Stimulated activated CD8-positive, alpha-beta memory T cell treated with anti-CD3 and anti-CD28 coated beads, Interleukin-12 subunit alpha, Interleukin-12 subunit beta, amount 100 ng/mL, for 1 hour (primary cell): ENCODE results near the gene FOXN3.

ENCODE experiments used
- DNase-seq: peaks from one replicate; pipeline ENCODE4 v3.0.0-alpha.2; 2020; ENCODE audit warnings: low read depth

Gene FOXN3

DNA sequence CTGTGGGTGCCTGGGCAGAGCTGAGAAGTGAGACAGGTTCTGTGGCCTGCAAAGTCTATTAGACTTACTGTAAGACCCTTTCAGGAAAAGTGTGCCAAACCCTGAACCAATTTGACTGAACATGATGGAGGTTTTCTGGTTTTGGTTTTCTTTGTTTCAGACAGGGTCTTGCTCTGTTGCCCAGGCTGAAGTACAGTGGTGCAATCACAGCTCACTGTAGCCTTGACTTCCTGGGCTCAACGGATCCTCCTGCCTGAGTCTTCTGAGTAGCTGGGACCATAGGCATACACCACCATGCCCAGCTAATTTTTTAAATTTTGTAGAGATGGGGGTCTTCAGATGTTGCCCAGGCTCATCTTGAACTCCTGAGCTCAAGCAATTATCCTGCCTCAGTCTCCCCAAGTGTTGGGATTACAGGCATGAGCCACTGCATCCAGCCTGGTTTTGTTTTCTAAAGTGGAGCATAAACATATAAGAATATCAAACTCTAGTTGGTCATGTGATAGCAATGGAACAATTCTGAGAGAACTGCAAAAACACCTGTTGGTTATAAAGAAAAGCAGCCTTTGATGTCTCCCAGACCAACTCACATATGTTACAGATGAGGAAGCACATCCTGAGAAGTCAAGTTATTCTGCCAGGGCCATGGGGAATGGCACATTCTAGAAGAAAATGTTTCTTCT, 166.9 kb downstream of the FOXN3 start:
- no peak for DNase-seq

DNA sequence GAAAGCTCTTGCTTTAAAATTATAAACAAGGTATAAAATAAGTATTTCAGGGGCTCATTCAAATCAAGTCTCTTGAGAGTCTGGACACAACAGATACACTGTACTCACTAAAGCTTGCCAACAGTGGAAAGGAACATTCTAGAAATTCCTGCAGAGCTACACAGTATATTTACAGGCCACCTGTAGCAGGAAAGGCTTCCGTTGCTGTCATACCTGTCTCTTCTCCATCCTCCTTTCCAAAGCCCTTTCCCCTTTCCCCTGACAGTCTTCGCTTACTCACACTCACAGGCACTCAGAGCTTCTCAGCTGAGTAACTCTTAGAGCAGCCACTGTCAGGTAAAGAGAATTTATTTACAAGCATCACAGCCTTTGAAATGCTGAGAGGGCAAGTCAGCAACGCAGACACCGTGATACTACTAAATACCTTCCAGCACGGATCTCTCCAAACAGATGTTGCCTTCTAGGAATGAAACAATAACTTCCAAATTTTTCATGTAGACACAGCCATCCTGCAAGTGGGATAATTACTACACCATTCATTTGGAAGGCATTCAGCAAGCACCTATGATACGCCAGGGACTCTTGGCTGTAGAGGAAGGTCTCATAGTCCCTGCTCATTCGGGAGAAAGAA, 167.9 kb downstream of the FOXN3 start:
- DNase-seq, result no peak

DNA sequence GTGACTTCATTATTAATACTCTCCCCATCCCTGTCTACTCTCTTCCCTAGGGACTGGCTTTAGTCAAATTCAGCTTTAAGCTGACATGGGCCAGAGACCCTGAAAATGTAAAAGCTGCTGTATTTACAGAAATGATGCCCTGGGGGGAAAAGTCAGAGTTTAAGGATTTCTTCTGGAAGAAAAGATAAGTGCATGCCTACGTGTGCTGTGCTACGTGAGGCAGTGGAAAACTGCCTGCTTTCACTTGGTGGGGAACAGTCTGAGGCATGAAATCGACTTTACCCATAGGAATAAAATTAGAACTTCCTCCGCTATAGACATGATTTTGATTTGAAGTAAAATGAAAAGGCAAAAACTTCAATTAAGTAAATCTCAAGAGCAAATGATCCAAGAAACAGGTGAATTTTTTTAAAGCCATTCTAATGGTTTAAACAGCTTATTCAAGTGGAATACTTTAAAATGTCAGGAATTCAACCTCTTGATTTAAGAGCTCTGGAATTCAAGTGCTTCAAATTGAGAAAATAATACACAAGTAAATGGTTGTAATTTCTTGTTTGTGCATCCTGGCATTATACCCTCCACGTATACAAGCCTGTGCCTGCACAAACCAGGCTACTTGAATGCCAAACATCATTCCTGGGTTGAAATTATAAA, 168.5 kb downstream of the FOXN3 start:
- no peak for DNase-seq

DNA sequence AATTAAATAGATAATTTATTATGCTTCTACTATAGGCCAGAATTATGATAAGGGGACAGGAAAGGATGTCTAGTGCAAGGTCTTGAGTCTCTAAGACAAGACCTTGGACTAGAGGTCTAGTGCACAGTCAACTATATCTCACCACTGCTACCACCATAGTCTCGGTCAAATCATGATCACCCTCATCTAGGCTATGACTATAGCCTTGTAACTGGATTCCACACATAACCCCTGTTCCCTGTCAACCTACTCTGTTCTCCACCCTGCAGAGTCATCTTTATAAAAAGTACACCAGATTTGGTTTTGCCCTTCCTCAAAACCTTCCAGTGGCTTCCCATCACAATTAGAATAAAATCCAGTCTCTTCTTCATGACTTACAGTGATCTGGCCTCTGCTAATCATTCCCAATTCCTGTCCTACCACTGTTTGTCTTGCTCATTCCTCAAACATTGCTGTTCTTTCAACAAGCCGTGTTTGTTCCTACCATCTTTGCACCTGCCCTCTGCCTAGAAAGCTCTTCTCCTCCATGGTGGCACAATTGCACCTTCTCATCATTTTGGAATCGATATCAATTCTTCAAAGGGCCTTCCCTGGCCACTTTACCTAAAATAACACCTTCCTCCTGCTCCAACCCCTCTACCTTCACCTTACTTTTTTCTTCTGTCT, 169.4 kb downstream of the FOXN3 start:
- no peak for DNase-seq

DNA sequence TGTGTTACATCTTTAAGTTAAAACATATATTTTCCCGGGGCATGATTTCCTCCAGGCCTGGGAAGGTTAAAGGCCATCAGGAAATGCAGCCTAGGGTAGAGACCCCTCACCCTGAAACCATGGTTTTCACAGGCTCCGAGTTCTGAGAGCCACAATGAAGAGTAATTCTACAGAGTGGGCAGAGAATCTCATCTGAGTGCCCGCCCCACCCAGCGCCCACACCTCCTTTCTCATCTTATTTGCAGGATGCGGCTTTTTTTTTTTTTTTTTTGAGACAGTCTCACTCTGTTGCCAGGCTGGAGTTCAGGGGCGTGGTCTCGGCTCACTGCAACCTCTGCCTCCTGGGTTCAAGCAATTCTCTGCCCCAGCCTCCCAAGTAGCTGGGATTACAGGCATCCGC, 170.7 kb downstream of the FOXN3 start:
- no peak for DNase-seq

DNA sequence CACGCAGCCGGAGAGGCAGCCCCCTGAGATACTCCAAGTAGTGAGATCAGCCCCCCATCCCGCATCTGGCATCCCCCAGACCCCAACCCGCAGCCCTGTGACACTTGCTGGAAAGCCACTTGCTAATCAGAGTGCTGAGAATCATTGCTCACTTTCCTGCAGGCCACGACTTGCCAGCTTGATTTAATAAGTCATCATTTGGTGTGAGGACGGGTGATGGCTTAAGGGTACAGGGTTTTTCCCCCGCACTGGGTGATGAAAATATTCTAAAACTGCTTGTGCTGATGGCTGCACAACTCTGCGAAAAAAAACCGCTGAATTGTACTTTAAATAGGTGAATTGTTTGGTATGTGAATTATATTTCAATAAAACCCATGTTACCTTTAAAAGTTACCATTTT, 171.2 kb downstream of the FOXN3 start:
- no peak for DNase-seq

DNA sequence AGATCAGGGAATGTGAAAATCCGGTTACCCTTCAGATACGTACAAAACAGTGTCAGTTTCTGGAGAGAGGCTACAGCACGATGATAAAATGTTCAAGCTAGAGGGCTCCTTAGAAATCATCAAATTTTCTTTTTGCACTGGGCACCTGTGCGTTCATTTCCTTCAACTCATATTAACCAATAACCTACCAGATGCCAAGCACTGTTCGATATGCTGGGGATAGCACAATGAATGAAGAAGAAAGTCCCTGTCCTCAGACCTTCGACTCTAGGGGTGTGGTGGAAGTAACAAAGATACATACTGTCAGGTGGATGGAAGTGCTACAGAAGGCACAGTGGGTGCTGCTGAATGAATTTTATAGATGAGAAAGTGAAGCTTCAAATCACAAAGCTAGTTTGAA, 172.3 kb downstream of the FOXN3 start:
- no peak for DNase-seq

DNA sequence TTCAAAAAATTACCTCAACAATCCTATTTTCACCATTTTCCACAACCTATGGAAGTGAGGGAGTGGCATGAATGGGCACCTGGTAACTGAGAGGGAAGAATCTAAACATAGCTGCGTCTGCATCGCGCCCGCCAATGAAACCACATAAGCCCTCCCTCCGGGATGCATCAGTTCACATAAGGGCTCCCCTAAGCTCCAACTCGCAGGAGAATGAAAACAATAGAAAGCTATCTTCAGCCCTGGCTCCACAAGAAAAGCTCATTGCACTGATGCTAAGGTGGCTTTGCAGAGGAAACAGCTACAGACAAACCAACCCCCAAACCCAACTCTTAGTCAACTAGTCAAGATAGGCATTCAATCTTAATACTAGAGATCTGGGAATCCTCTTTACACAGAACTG, 173.3 kb downstream of the FOXN3 start:
- DNase-seq, result no peak

DNA sequence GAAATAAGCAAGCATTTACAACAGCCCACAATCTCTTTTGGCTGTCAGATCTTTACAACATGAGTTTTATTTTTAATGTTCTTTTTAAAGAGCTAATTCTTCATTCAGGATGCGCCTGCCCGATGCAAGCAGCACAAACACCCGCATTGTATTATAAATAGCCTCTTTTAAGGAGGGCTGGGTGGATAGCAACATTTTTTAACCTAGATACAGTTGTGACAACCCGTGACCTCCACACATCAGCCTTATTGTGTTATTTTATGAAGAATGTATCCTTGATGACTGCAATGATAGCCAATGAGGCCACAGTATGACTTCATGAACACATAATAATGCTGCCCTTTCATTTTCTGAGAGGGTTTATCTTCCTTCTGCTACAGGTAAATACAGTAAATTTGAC, 173.7 kb downstream of the FOXN3 start:
- no peak for DNase-seq

DNA sequence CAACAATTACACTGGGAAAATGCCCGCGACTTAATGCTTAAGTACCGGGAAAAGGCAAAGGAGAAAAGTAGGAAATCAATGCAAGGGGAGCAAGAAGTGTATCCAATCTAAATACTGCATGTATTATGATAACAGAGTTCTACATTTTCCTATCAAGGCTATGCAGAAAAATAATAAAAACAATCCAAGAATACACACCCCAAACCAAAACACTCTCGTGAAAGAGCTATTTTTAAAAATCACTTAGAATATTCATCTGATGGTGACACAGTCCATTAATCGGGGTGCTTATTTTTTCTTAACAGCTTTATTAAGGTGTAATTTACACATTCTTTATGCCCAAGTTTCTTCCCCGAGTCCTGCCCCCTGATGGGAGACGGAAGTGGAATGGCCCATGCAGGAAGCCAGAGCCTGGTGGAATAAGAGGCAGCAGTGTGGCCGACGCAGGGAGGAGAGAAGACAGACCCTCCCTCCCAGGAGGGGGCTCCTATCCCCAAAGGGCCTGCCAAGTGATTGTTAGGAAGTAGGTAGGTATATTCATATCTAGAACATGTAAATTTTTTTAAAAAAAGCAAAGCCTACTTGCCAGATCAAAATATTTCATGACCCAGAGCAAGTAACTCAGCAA, 174.3 kb downstream of the FOXN3 start:
- DNase-seq, result no peak

DNA sequence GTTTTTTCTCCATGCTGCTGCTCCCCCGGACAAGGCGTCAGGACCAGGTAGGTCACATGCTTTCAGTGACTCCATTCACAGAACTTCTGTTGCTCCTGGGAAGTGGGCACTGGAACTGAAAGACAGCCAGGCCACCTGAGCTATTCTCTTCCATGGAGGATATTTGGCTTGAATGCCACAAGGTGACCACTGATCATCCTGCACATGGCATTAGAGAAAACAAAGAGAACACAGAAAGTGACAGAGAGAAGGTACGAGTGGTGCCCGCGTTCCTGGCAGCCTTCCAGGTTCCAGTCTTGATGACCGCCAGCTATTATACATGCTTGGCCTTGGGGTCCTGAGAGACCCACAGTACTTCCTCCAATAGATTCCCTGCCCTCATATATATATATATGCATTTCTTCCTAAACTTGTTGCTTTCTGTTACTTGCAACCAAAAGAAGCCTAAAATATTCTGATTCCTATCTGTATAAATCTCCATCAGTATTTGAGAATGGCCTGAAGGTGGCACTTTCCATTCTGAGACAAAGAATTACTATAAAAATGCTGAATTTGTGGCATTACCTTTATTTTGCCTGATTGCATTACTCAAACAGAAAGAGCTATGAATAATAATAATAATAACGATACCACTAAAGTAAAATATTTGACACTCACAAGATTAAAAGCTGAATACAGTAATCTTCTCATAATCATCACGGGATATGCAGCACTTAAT, 174.9 kb downstream of the FOXN3 start:
- no peak for DNase-seq

DNA sequence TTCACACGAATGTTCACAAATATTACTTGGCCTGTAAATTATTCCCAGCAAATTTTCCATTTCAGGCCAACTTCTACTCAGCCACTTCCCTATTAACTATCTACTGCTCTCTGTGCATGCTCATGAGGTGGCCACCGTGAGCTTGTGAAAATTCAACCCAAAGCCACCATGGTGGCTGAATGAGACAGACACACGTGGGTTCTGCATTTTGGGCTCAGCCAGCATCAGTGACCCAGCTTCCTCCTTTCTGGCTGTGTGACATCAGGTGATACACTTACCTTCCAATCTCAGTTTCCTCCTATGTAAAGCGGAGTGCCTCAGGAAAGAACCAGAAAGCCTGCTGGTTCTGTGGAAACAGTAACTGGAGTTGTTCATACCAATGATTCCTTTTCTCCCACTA, 175.8 kb downstream of the FOXN3 start:
- no peak for DNase-seq

DNA sequence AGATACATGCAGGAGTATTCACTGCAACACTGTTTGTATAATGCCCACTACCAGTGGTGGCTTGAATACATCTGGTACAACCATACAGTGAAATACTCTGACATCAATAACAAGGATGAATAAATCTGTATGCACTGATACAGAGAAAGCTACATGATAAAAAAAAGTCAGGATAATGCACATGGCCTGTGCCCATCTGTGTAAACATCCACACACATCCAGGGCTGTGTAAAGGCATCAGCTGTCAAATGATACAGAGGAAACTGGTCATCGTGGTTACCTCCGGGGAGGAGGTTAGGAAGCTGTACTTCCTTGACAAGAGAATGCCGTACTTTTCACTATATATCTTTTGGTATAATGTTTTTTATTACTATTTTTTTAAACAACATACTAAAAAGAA, 176.6 kb downstream of the FOXN3 start:
- DNase-seq, result no peak

DNA sequence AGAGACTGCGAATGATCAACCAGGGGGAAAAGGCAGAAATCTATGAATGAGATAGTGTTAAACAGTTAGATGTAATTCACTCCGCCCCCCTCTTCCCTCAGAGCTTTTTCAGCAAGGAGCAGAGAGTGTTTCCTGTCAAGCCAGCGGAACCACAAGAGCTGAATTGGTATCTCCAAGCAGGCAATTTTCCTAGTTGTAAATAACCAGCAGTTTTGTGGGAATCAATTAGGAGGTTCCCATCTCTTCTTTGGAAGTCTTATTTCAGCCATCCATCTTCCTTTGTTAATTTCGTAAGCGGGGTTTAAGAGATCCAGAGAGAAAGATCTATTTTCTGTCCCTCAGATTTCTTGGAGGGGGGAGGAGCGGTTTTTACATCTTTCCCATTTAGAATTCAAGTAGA, 178.0 kb downstream of the FOXN3 start:
- DNase-seq, result no peak

DNA sequence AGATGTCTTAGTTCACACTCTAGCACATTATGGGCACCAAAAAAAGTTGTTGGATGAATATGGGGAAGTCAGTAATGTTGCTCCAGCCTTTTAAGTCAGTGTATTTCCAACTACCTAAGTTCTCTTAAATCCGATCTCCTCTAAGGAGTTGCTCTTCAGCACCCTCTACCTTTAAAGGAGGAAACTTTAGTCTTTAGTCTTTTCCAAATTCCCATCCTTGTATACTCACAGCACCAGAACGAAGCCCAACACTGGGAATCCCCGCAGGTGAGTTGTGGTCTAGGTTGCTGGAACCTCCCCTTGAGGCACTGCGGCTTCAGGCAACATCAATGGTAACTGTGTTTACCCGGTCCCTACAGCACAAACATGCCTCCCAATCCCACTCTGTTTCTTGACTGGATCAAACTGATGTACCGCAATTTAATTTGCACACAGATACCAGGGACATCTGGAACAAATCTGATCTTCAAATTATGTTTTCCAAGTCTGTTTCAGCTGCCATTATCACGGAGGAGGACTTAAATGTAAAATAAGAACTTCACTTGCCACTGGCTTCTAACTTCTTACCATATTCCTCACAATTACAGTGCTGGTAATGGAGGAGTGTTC, 179.0 kb downstream of the FOXN3 start:
- no peak for DNase-seq

DNA sequence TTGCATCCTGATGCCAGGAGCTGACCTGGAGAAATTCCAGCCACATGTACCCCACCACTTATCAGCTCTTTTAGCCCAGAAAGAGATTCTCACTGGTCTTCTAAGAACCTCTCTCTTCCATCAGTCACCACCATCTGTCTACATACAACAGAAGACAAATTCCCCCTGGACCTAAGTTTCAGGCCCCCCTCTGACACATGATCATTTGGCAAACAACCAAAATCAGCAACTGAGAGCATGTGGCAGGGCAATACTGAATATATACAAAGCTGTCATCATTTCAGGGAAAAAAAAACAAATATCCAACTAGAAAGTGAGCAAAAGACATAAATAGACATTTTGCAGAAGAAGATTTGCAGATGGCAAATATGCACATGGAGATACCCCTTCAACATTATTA, 180.2 kb downstream of the FOXN3 start:
- no peak for DNase-seq

DNA sequence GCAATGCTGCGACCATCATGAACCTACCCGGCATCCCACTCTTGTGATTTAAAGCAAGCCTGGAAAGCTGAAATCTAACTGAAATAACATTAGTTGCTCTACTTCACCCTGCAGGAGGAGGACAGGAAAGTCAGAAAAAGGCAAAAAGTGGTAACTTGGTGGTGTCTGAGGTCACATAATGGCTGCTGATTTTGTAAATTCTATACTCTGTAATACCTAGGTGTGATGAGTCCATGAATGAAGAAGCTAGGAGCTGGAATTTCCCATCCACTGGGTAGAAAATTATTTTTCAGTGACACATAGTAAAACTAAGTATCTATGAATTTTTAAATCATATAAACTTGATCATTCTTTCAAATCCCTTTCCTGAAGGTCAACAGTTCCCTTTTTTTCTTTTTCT, 183.8 kb downstream of the FOXN3 start:
- DNase-seq, result no peak

DNA sequence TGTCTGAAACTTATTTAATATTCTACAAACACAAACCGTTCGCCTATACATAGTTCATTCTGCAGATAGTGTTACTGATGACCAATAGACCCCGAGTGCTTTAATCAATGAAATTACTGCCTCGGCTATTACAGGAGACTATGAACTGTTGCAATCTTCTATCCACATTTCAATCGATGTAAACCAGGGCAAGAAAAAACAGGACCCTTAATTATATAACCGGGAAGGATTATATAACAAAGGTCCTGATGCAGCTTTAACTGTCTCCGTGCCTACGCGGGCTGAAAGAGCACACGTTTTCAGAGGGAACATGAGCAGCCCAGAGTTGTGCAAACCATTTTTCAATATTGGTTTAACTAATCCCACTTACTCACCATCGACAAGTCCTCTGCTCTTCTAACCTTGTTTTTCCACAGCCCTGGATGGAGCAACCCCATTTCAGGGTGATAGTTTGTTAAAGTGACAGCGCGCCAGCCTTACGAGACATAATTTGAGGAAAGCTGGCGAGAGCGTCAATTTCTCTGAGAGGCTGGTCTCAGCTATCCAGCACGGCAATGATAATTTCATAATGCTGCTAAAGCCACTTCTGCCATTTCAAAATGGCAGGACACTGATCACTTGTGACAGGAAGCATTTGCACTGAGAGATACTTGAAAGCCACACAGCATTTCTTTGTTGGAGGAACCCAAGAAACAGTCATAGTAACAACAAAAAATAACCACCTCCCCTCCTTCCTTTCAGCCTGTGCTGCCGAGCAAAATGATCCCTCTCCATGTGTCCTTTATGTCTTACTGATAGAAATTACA, 184.6 kb downstream of the FOXN3 start:
- DNase-seq, result no peak

DNA sequence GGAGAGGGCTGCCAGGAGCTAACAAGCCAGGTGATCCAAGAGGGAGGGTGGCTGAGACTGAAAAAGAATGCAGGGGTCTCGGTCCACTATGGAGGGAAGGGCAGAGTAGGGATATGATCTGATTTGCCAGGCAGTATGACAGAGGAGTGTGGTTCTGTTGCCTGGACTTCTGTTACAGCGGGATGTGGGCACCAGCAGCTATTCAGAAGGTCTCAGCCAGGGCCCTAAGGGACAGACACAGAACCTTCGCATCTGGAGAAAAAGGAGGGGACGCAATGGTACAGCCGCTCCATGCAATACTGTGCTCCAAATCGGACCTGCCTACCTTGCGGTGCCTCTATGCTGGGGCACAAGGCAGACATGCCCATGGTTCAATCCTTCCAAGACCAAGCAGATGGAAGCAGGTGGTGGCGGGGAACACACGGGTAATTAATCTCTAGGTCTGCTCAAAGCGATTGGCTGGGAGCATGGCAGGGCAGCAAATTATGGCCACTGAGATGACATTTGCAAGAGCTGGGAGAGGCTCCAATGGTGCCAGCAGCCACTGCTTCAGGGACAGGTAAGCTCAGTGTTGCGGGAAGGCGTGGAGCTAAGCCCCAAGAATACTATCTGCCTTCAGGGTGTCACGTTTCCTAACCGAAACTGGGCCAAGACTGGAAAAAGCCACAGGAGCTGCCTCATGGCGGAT, 185.5 kb downstream of the FOXN3 start:
- no peak for DNase-seq
